Measurements from ENCODE around the gene KCNH8.
A peak's percentile ranks its signal among the peaks of the same experiment; 100 is the strongest.

Gene KCNH8

GRCh38 chr3:19487386-19487785 is 339.1 kb downstream of the KCNH8 start:
- DNase-seq (ENCODE audit: low spot score), result no peak

- no peak for DNase-seq (ENCODE audit: low spot score)
Observed at GRCh38 chr3:19488939-19489338, 340.6 kb downstream of the KCNH8 start.

GRCh38 chr3:19489936-19490335 is 341.6 kb downstream of the KCNH8 start:
- DNase-seq (ENCODE audit: low spot score), result no peak

GRCh38 chr3:19506171-19506570 is 357.9 kb downstream of the KCNH8 start:
- no peak for DNase-seq (ENCODE audit: low spot score)

- DNase-seq (ENCODE audit: low spot score), result no peak
Observed at GRCh38 chr3:19522305-19522704, 374.0 kb downstream of the KCNH8 start.

GRCh38 chr3:19526071-19526470 is 377.8 kb downstream of the KCNH8 start:
- DNase-seq (ENCODE audit: low spot score), result no peak

- no peak for DNase-seq (ENCODE audit: low spot score)
Observed at GRCh38 chr3:19527746-19528145, 379.4 kb downstream of the KCNH8 start.

- DNase-seq (ENCODE audit: low spot score), result no peak
Observed at GRCh38 chr3:19531426-19531825, 383.1 kb downstream of the KCNH8 start.

- no peak for DNase-seq (ENCODE audit: low spot score)
Observed at GRCh38 chr3:19539518-19540392, 391.4 kb downstream of the KCNH8 start.

- DNase-seq (ENCODE audit: low spot score), result no peak
Observed at GRCh38 chr3:19540464-19540863, 392.2 kb downstream of the KCNH8 start.

GRCh38 chr3:19541284-19541683 is 393.0 kb downstream of the KCNH8 start:
- no peak for DNase-seq (ENCODE audit: low spot score)

GRCh38 chr3:19543212-19543841 is 395.0 kb downstream of the KCNH8 start:
- DNase-seq (ENCODE audit: low spot score), result peak; percentile 48

GRCh38 chr3:19547665-19548464 is 399.6 kb downstream of the KCNH8 start:
- no peak for DNase-seq (ENCODE audit: low spot score)

GRCh38 chr3:19559724-19560442 is 411.6 kb downstream of the KCNH8 start:
- DNase-seq (ENCODE audit: low spot score), result no peak

GRCh38 chr3:19573644-19574043 is 425.3 kb downstream of the KCNH8 start:
- DNase-seq (ENCODE audit: low spot score), result no peak

GRCh38 chr3:19574268-19574667 is 426.0 kb downstream of the KCNH8 start:
- DNase-seq (ENCODE audit: low spot score), result no peak

- DNase-seq (ENCODE audit: low spot score), result no peak
Observed at GRCh38 chr3:19576343-19576742, 428.0 kb downstream of the KCNH8 start.
